ENCODE results near the gene GCAT. TPM values are rescaled to one million over a fixed set of nuclear protein-coding genes. Genes with fewer than 3 reads are reported as not detected.

Gene GCAT
- total and polyA plus RNA-seq, 2 of the 4 experiments (the other 2 are of a cell fraction), result 20.6 to 32.3 TPM

GRCh38 chr22:37763012-37763411, 44.7 kb upstream of the GCAT start:
- no peak for TF ChIP-seq RCOR1 (IDR thresholded peaks at IDR 0.05; ENCODE audit: insufficient replicate concordance, low read length)
- TF ChIP-seq, protein P1, sequence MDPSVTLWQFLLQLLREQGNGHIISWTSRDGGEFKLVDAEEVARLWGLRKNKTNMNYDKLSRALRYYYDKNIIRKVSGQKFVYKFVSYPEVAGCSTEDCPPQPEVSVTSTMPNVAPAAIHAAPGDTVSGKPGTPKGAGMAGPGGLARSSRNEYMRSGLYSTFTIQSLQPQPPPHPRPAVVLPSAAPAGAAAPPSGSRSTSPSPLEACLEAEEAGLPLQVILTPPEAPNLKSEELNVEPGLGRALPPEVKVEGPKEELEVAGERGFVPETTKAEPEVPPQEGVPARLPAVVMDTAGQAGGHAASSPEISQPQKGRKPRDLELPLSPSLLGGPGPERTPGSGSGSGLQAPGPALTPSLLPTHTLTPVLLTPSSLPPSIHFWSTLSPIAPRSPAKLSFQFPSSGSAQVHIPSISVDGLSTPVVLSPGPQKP (IDR thresholded peaks at IDR 0.05; ENCODE audit: borderline replicate concordance, low read depth, low read length), result no peak
- TF ChIP-seq NFE2L2 (IDR thresholded peaks at IDR 0.05; ENCODE audit: low read depth, low read length), result no peak
- TF ChIP-seq SMC3 (IDR thresholded peaks at IDR 0.05; ENCODE audit: low read depth, low read length), result no peak
- no peak for TF ChIP-seq CTCF (conservative IDR thresholded peaks at IDR 0.05; ENCODE audit: low read depth, low read length)
- TF ChIP-seq POLR2A (IDR thresholded peaks at IDR 0.05; ENCODE audit: low read depth, low read length), result no peak
- TF ChIP-seq FOS (IDR thresholded peaks at IDR 0.05; ENCODE audit: low read depth, low read length), result no peak
- TF ChIP-seq RFX5 (IDR thresholded peaks at IDR 0.05; ENCODE audit: low read depth, low read length), result no peak
- no peak overlapping the region for H4K91ac ChIP-seq (ENCODE audit: insufficient read depth, low read depth, low read length)
- BruUV-seq (replicated peaks), result no TSS peak

More at GRCh38 chr22:37763012-37763411, 44.7 kb upstream of the GCAT start:
- H3K27me3 ChIP-seq (ENCODE audit: control insufficient read depth, insufficient read depth, low read length), result no peaks in the 10 kb centered on the region
- no peak overlapping the region for H2AFZ ChIP-seq (replicated peaks; ENCODE audit: low read length, poor library complexity)
- in situ Hi-C loops (cut with MboI; ENCODE audit: low sequenced_read_pairs) (no loop called here), intact Hi-C loops (cut with micrococcal nuclease) (no loop called here), dilution Hi-C loops (cut with HindIII; ENCODE audit: low sequenced_read_pairs, unreplicated experiment) (no loop called here)
- ChIA-PET POLR2A (ENCODE audit: unreplicated experiment) (no interaction called here), CTCF (no interaction called here)
- no peak overlapping the region for H3K56ac ChIP-seq (ENCODE audit: extremely low read depth, insufficient read depth, low read length)
- H4K5ac ChIP-seq (ENCODE audit: low read depth, low read length), result no peak overlapping the region
- H3K9ac ChIP-seq (ENCODE audit: low read depth, low read length), result no peak overlapping the region
- H3K14ac ChIP-seq (replicated peaks; ENCODE audit: low read depth, low read length), result no peak overlapping the region
- ATAC-seq (ENCODE audit: low read depth) (no peak), DNase-seq (no peak)
- no peaks in the 10 kb centered on the region for H3K9me3 ChIP-seq (ENCODE audit: control insufficient read depth, insufficient read depth, low read length)
- 93% methylated on average over 2 of the region's 9 CpGs; no CpG with 5 or more reads in 1 of the 2 experiments for WGBS, 2 experiments (ENCODE audit: extremely low coverage in 2 of 2, insufficient read length in 1 of 2)
- peaks cover 27 to 82% of the 10 kb centered on the region in 2 experiments for H3K79me1 ChIP-seq (ENCODE audit: low read depth in 1 of 2, low read length in 2 of 2)
- H2BK15ac ChIP-seq (ENCODE audit: low read depth, low read length), result no peak overlapping the region
- no peak overlapping the region for H2BK120ac ChIP-seq (ENCODE audit: low read depth, low read length)
- peaks cover 66% of the 10 kb centered on the region for H3K36me3 ChIP-seq (ENCODE audit: control insufficient read depth, insufficient read depth, low read length)
- H3K23ac ChIP-seq (ENCODE audit: low read depth, low read length), result no peak overlapping the region
- no peak overlapping the region for H3K4me3 ChIP-seq (ENCODE audit: insufficient read depth, low read depth, low read length)
- 0 out of 2 replicates have a peak, but pooled peaks cover 3% of the 10 kb centered on the region for H3K4me1 ChIP-seq (ENCODE audit: control insufficient read depth, insufficient read depth, low read length)
- no peak overlapping the region for H3K4me2 ChIP-seq (ENCODE audit: low read depth, low read length)
- H2BK5ac ChIP-seq (ENCODE audit: low read depth, low read length, poor library complexity, severe bottlenecking), result no peak overlapping the region
- no peak overlapping the region for H2AK5ac ChIP-seq (ENCODE audit: low read depth, low read length)
- H3K9me1 ChIP-seq (ENCODE audit: insufficient read depth, low read length), result peaks cover 8% of the 10 kb centered on the region
- H4K8ac ChIP-seq (ENCODE audit: low read depth in 2 of 2, low read length in 2 of 2), result no peak overlapping the region
- no peak overlapping the region for H3K4ac ChIP-seq (ENCODE audit: low read depth, low read length)
- H4K20me1 ChIP-seq (ENCODE audit: insufficient read depth, low read length), result peaks cover 13% of the 10 kb centered on the region
- no peak overlapping the region for H3K18ac ChIP-seq (ENCODE audit: low read depth, low read length)
- H3K27ac ChIP-seq (ENCODE audit: insufficient read depth, low read length), result no peak overlapping the region
- no peak overlapping the region for H2AK9ac ChIP-seq (replicated peaks; ENCODE audit: low read depth, low read length, poor library complexity)
- no peak overlapping the region for H2BK20ac ChIP-seq (ENCODE audit: low read depth, low read length)

Data from IMR-90 (cell line).